Tibial nerve (tissue), 4 donors: ENCODE results near the gene KIAA1958. TPM values are rescaled to one million over a fixed set of nuclear protein-coding genes. Genes with fewer than 3 reads are reported as not detected.

Source experiments
- DNase-seq, 2 donors: peaks; one replicate each; pipeline ENCODE4 v3.0.0-alpha.2; 2019; ENCODE audit warnings: low spot score in 2 of 2
- H3K27ac ChIP-seq, 4 donors: fragments of 200-600 bp; sonication (generic) in 3 of 4; one replicate each; pipeline ENCODE4 v1.5.1; 2017 to 2019; ENCODE audit warnings: mild to moderate bottlenecking in 1 of 4
- H3K27me3 ChIP-seq, 2 donors: fragments of 200-600 bp; sonication (generic) in 1 of 2; one replicate each; pipeline versions ENCODE4 v1.5.1 to v1.6.0; 2017 to 2019
- H3K36me3 ChIP-seq, 3 donors: fragments of 200-600 bp; sonication (generic); one replicate each; pipeline ENCODE4 v1.5.1; 2018 to 2019
- H3K4me1 ChIP-seq, 4 donors: fragments of 200-600 bp; sonication (generic) in 3 of 4; one replicate each; pipeline ENCODE4 v1.5.1; 2017 to 2019
- H3K4me3 ChIP-seq, 4 donors: fragments of 200-600 bp; sonication (generic) in 3 of 4; one replicate each; pipeline ENCODE4 v1.5.1; 2017 to 2019; ENCODE audit warnings: mild to moderate bottlenecking in 1 of 4, moderate library complexity in 1 of 4
- H3K9me3 ChIP-seq, 4 donors: fragments of 200-600 bp; sonication (generic) in 3 of 4; one replicate each; pipeline ENCODE4 v1.5.1; 2017 to 2019
- EP300 ChIP-seq, 2 donors: sonication (generic); formaldehyde crosslinking; IDR thresholded peaks; one replicate each; pipeline ENCODE4 v1.6.1; 2017; ENCODE audit warnings: antibody characterized with exemption in 2 of 2, mild to moderate bottlenecking in 1 of 2
- POLR2A ChIP-seq, 2 donors: fragments of 450-650 bp; IDR thresholded peaks; one replicate each; pipeline ENCODE4 v1.6.1; 2017; ENCODE audit warnings: antibody characterized with exemption in 2 of 2, mild to moderate bottlenecking in 2 of 2, moderate library complexity in 2 of 2
- WGBS, 2 donors: methylation state at CpG; one replicate each; pipeline ENCODE4 v1.1.5; 2018; 5-methylcytosine and 5-hydroxymethylcytosine counted together
- total RNA-seq, 4 donors: library from RNA; depleted of rRNA; stranded (reverse); fragments of >200 nt; gene quantifications; one replicate each; pipeline ENCODE4 v1.1.0, GENCODE V29; 2016
- TF ChIP-seq, protein P1 (sequence below), 5 experiments: fragments of 200-600 bp in 3 of 5; fragments of 450-650 bp in 2 of 5; sonication (generic) in 3 of 5; IDR thresholded peaks; one replicate each; pipeline ENCODE4 v1.5.1; 2016 to 2019; ENCODE audit warnings: antibody characterized with exemption in 5 of 5, mild to moderate bottlenecking in 3 of 5, moderate library complexity in 2 of 5

The KIAA1958 gene
- total RNA-seq, 4 donors from 2014 or later, result 3.7 to 5.2 (median 4.5) TPM

DNA sequence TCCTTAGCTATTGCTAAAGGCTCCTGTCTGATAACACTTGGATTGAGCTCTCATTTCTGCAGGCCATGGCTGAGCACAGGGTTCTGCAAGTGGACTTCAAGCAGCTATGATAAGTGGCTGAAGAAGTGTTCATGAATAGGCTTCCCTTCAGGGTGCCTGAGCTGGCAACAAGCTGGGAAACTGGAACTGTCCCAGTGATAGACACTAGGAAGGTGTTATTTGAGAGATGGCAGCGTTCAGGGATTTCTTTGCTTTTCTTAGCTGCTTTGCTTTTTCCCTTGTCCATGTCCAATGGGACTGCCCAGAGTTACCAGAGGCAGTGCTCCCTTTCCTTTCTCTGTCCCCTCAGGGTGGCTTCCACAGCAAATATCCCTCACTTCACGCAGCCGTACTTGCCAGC, 155.5 kb downstream of the KIAA1958 start:
- Histone ChIP-seq H3K4me3 (no peak overlapping the region), H3K27ac (no peak overlapping the region), H3K36me3 (peaks cover 0 to 16% (median 0%) of the 10 kb centered on the region in 3 donors), H3K9me3 (peaks cover 0 to 20% (median 4%) of the 10 kb centered on the region in 4 donors), H3K4me1 (no peaks in the 10 kb centered on the region), H3K27me3 (no peaks in the 10 kb centered on the region)
- DNase-seq, result no peak
- TF ChIP-seq POLR2A (IDR thresholded peaks at IDR 0.05) (no peak), EP300 (IDR thresholded peaks at IDR 0.05) (no peak)
- TF ChIP-seq, protein P1, sequence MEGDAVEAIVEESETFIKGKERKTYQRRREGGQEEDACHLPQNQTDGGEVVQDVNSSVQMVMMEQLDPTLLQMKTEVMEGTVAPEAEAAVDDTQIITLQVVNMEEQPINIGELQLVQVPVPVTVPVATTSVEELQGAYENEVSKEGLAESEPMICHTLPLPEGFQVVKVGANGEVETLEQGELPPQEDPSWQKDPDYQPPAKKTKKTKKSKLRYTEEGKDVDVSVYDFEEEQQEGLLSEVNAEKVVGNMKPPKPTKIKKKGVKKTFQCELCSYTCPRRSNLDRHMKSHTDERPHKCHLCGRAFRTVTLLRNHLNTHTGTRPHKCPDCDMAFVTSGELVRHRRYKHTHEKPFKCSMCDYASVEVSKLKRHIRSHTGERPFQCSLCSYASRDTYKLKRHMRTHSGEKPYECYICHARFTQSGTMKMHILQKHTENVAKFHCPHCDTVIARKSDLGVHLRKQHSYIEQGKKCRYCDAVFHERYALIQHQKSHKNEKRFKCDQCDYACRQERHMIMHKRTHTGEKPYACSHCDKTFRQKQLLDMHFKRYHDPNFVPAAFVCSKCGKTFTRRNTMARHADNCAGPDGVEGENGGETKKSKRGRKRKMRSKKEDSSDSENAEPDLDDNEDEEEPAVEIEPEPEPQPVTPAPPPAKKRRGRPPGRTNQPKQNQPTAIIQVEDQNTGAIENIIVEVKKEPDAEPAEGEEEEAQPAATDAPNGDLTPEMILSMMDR (IDR thresholded peaks at IDR 0.05), result no peak
- WGBS, 2 donors, result 93 to 94% methylated on average over 3 of the region's 3 CpGs

DNA sequence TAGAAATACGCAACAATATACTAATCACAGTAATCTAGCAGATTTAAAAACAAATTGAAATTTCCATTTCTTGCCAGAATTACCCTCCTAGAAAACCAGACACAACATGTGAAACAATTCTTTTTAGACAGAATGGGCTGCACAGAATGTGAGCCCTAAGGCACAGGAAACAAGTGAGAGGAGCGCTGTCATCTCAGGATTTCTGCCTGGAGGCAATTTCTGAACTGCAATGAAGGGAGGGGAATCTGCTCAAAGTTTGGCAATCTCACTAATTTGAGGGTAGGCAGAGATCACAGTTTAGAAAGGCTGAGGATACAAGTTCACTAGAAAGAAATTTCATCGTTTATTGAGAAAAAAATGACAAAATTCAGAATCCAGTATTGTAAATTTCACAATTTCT, 161.0 kb downstream of the KIAA1958 start:
- H3K27ac ChIP-seq, result no peak overlapping the region
- H3K4me3 ChIP-seq, result no peak overlapping the region
- peaks cover 0 to 28% (median 0%) of the 10 kb centered on the region in 3 donors for H3K36me3 ChIP-seq
- H3K9me3 ChIP-seq, result peaks cover 0 to 25% (median 0%) of the 10 kb centered on the region in 4 donors
- no peaks in the 10 kb centered on the region for H3K4me1 ChIP-seq
- DNase-seq, result no peak
- no peaks in the 10 kb centered on the region for H3K27me3 ChIP-seq
- no peak for TF ChIP-seq EP300 (IDR thresholded peaks at IDR 0.05)
- TF ChIP-seq, protein P1 (IDR thresholded peaks at IDR 0.05), result no peak
- TF ChIP-seq POLR2A (IDR thresholded peaks at IDR 0.05), result no peak
- WGBS, 2 donors, result 92 to 95% methylated on average over 3 of the region's 3 CpGs

- no peak overlapping the region for H3K4me3 ChIP-seq
- WGBS, 2 donors, result 90 to 96% methylated on average over 1 of the region's 1 CpG
- H3K27ac ChIP-seq, result no peak overlapping the region
- H3K27me3 ChIP-seq, result no peaks in the 10 kb centered on the region
- H3K4me1 ChIP-seq, result no peaks in the 10 kb centered on the region
- peaks cover 0 to 25% (median 0%) of the 10 kb centered on the region in 4 donors for H3K9me3 ChIP-seq
- H3K36me3 ChIP-seq, result peaks cover 0 to 28% (median 0%) of the 10 kb centered on the region in 3 donors
- no peak for DNase-seq
- no peak for TF ChIP-seq POLR2A (IDR thresholded peaks at IDR 0.05)
- no peak for TF ChIP-seq EP300 (IDR thresholded peaks at IDR 0.05)
- TF ChIP-seq, protein P1 (IDR thresholded peaks at IDR 0.05), result no peak
Observed at GRCh38 chr9:112648624-112649023, 162.0 kb downstream of the KIAA1958 start.

DNA sequence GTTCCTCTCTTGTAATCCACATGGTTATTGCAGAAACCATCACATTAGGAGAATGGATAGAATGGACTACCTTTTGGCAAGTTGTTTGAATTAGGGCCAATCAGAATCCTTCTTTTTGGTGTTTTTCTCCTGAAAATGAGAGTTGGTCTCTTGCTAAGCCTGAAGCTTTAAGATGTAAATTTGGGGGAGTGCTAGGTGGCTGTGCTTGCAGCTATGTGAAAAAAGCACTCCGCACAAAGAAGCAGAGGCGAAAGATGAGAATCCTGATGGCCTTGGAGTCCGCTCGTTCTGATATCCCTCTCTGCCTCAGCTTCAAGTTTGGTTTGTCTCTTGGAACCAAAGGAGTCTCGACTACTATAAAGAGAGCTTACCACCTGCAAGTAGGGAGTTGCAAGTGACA, 167.7 kb downstream of the KIAA1958 start:
- DNase-seq, result no peak
- peaks cover 0 to 4% (median 0%) of the 10 kb centered on the region in 3 donors for H3K36me3 ChIP-seq
- H3K27me3 ChIP-seq, result no peaks in the 10 kb centered on the region
- TF ChIP-seq POLR2A (IDR thresholded peaks at IDR 0.05), result no peak
- TF ChIP-seq, protein P1 (IDR thresholded peaks at IDR 0.05), result no peak
- TF ChIP-seq EP300 (IDR thresholded peaks at IDR 0.05), result no peak
- no peak overlapping the region for H3K27ac ChIP-seq
- H3K4me3 ChIP-seq, result no peak overlapping the region
- WGBS, 2 donors, result 83 to 85% methylated on average over 5 of the region's 5 CpGs
- H3K4me1 ChIP-seq, result no peaks in the 10 kb centered on the region
- peaks cover 0 to 5% (median 0%) of the 10 kb centered on the region in 4 donors for H3K9me3 ChIP-seq

DNA sequence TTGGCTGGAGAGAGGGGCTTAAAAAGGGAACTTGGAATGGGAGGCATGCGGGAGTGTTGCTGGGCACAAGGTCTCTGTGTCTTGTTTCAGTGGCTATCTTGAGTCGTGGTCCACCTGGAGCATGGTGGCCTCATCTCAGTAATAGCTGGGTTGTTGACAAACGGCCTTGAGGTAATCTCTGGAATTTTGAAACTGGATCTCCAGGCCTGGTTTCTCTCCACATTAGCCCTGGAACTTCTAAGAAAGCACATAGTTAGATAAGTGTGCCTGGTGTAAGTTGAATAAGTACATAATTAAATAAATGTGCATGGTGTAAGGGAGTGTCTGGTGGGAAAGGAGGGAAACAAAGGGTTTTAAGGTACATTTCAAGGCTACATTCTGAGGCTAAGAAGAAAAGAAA, 169.0 kb downstream of the KIAA1958 start:
- Histone ChIP-seq H3K27me3 (no peaks in the 10 kb centered on the region), H3K4me3 (no peak overlapping the region), H3K4me1 (no peaks in the 10 kb centered on the region), H3K9me3 (no peaks in the 10 kb centered on the region), H3K36me3 (peaks cover 0 to 12% (median 0%) of the 10 kb centered on the region in 3 donors), H3K27ac (no peak overlapping the region)
- WGBS, 2 donors, result 73 to 78% methylated on average over 3 of the region's 3 CpGs
- DNase-seq, result no peak
- TF ChIP-seq EP300 (IDR thresholded peaks at IDR 0.05) (no peak), POLR2A (IDR thresholded peaks at IDR 0.05) (no peak)
- TF ChIP-seq, protein P1 (IDR thresholded peaks at IDR 0.05), result no peak
